ENCODE measurements around the gene IL18BP.

The IL18BP gene

DNA sequence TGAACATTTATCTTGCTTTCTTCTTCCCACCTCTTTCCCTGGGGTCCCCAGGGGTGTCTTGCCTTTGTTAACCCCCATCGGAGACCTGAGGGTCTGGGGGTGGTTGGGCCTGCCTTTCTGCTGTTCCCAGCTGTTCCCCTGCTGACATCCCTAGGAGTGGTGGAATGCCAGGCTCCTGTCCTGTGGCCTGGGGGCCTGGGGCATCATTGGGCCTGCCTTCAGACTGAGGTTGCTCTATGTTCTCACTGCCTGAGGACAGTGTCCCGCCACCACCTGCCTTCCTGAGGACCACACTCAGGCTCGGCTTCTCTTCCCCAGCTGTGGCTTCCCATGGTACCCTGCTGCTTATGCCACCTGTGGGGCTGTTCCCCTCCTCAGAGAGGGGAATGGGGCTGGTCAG is 1.1 kb upstream of the IL18BP start:
- no peak for DNase-seq

- DNase-seq, result no peak
Measured at GRCh38 chr11:71998061-71998460, 648 bp upstream of the IL18BP start.

GRCh38 chr11:71999362-71999761 is 653 bp downstream of the IL18BP start:
- DNase-seq, result no peak

- no peak for DNase-seq
Measured at GRCh38 chr11:71999798-72000197, 1.1 kb downstream of the IL18BP start.

GRCh38 chr11:72000202-72000867 is 1.6 kb downstream of the IL18BP start:
- DNase-seq, result no peak

GRCh38 chr11:72001285-72001684 is 2.6 kb downstream of the IL18BP start:
- no peak for DNase-seq

DNA sequence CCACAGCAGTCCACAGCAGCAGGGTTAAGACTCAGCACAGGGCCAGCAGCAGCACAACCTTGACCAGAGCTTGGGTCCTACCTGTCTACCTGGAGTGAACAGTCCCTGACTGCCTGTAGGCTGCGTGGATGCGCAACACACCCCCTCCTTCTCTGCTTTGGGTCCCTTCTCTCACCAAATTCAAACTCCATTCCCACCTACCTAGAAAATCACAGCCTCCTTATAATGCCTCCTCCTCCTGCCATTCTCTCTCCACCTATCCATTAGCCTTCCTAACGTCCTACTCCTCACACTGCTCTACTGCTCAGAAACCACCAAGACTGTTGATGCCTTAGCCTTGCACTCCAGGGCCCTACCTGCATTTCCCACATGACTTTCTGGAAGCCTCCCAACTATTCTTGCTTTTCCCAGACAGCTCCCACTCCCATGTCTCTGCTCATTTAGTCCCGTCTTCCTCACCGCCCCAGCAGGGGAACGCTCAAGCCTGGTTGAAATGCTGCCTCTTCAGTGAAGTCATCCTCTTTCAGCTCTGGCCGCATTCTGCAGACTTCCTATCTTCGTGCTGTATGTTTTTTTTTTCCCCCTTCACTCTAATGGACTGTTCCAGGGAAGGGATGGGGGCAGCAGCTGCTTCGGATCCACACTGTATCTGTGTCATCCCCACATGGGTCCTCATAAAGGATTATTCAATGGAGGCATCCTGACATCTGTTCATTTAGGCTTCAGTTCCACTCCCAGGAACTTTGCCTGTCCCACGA is 3.3 kb downstream of the IL18BP start:
- DNase-seq, result no peak

GRCh38 chr11:72002841-72003775 is 4.4 kb downstream of the IL18BP start:
- no peak for DNase-seq

- no peak for DNase-seq
Measured at GRCh38 chr11:72003776-72004171, 5.1 kb downstream of the IL18BP start.

DNA sequence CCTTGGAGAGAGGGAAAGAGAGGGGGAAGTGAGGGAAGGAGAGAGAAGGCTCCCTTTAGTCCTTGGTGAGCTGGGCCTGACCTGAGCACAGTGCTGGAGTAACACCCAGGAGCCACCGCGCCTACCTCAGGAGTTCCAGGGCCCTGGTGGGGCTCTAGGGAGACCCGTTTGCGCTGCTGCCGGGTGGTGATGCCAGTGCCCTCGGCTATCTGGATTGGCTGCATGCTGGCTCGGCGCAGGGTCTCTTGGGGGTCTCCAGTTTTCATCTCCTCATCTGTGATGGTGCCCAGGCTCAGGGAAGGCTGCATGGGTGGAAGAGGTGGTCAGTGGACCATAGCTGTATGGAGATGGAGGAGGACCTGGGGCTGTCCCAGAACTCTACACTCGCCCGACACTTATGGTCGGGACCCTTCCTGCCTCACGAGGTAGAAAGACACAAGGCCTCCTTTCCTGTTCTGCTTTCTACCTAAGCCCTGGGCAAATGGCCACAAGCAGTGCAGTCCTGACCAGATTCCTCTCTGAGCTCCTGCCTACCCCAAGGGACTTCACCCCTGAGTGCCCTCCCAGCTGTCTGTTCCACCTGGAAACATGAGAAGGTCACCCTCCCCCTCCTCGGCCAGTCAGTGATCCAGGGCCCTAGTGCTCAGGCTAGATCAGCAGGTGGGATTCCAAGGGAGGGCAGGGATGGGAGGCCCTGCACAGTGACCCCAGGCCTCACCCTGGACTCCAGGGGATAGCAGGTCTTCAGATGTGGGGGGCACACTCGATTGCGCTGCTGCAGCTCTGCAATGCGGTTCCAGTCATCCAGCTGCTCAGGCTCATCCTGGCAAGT is 6.0 kb downstream of the IL18BP start:
- DNase-seq, result no peak

DNA sequence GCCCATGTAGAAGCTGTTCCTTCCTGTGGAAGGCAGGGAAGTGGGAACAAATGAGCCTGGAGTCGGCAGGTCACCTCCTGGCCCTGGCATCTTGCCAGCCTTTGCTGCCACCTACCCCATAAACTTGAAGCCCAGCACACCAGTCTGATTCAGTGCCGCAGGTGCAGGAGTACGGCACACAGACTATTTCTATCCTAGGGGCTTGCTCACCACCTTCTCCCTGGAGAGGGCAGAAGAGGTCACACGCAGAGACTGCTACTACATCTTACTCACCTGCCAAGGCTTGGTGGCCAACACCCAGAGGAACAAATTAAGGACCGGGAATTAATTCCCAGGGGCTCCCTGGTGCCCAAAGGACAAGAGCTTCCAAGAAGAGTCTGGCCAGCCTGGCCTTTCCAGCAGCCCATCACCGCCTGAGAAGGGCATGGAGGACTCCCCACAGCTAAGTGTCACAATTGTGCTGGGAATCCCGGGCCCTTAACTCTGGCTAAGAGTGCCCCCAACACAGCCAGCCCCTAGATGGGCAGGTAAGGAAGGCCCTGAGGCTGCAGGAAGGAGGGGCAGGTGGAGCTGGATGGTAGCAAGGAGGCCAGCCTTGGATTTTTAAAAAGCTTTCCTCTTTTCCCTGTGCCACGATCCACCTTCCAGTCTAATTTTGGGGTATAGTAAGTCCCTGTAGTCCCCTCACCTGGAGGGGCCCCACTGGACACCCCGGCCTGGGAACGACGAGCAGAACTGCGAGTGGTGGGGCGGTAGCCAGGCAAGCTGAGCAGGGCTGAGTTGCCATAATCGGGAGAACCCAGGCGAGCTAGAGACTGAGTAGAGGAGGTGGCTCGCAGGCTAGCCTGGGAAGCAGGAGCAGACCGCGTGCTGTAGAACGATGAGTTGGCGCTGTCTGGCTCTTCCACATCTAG is 6.9 kb downstream of the IL18BP start:
- no peak for DNase-seq

- DNase-seq, result no peak
Measured at GRCh38 chr11:72006309-72007088, 7.8 kb downstream of the IL18BP start.

- no peak for DNase-seq
Measured at GRCh38 chr11:72007089-72007476, 8.4 kb downstream of the IL18BP start.

GRCh38 chr11:72007587-72007986 is 8.9 kb downstream of the IL18BP start:
- DNase-seq, result no peak

DNA sequence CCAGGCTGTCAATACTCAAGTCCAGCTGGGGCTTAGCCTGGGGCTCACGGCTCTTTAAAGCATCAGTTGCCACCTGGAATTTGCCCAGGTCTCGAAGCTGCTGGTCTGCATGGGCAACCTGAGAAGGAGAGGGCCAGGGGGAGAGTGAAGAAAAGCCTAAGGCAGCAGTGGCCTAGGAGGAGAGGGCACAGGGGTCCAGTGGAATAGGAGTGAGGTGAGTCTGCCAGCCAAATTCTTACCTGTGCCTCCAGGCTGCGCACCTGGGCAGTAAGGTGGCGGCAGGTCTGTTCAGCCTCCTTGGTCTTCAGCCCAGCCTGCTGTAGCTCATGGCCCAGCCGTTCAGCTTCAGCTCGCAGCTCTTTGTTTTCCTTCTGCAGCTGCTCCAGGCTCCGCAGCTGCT is 10.0 kb downstream of the IL18BP start:
- DNase-seq, result no peak

DNA sequence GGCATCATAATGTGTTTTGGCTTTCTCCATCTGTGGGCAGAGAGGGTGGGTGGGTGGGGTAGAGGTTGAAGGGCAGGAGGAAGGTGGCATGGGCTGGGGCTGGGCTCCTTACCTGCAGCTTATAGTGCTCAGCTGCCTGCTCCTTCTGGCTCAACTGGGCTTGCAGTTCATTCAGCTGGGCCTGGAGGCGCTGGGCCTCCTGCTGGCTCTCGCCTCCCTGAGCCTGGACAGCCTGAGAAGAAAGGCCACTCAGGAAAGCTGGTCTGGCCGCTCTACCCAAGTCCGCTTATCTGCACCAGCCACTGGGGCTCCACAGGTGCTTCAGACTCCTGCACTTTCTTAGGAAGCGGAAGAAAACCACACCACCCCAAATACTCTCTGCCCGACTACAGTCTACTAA is 10.4 kb downstream of the IL18BP start:
- no peak for DNase-seq

- no peak for DNase-seq
Measured at GRCh38 chr11:72010529-72011233, 12.0 kb downstream of the IL18BP start.

- no peak for DNase-seq
Measured at GRCh38 chr11:72012091-72012630, 13.5 kb downstream of the IL18BP start.

GRCh38 chr11:72012897-72013721 is 14.4 kb downstream of the IL18BP start:
- no peak for DNase-seq
